D721Med (cell line): Measurements from ENCODE around the gene TGM3.

Experiments
- DNase-seq: peaks from one replicate; pipeline ENCODE4 v3.0.0; 2011; ENCODE audit warnings: low spot score; ENCODE audit not compliant: insufficient read length
- FAIRE-seq: peaks from 2 replicates; lab custom pipeline; 2011; peaks lifted over from hg19 to GRCh38; lab: Jason Lieb, UNC
- TF ChIP-seq, protein P1 (sequence below): IDR thresholded peaks from 2 replicates; pipeline ENCODE4 v1.5.1; 2012; ENCODE audit warnings: mild to moderate bottlenecking, control low read depth; ENCODE audit not compliant: insufficient read depth; ENCODE audit errors: missing control alignments

Gene TGM3

DNA sequence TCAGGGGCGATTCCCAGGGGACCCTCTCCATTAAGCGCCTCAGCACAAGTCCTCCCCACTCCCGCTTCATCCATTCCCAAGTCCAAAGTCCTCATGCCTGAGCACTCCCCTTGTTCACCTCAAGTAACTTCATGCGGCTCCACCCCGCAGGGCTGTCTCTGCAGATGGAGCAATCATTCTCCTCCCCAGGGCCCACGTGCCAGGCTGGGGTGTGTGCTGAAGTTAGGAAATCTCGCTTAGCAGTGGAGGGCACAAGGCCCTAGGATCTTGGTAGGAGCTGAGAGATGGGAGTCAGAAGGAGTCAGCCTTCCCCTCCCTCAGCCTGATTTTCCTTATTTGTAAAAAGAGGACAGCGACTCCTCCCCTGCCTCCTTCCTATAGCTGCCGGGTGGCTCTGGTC, 3.5 kb downstream of the TGM3 start:
- TF ChIP-seq, protein P1, sequence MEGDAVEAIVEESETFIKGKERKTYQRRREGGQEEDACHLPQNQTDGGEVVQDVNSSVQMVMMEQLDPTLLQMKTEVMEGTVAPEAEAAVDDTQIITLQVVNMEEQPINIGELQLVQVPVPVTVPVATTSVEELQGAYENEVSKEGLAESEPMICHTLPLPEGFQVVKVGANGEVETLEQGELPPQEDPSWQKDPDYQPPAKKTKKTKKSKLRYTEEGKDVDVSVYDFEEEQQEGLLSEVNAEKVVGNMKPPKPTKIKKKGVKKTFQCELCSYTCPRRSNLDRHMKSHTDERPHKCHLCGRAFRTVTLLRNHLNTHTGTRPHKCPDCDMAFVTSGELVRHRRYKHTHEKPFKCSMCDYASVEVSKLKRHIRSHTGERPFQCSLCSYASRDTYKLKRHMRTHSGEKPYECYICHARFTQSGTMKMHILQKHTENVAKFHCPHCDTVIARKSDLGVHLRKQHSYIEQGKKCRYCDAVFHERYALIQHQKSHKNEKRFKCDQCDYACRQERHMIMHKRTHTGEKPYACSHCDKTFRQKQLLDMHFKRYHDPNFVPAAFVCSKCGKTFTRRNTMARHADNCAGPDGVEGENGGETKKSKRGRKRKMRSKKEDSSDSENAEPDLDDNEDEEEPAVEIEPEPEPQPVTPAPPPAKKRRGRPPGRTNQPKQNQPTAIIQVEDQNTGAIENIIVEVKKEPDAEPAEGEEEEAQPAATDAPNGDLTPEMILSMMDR, result no peak
- no peak for DNase-seq
- FAIRE-seq, result no peak

DNA sequence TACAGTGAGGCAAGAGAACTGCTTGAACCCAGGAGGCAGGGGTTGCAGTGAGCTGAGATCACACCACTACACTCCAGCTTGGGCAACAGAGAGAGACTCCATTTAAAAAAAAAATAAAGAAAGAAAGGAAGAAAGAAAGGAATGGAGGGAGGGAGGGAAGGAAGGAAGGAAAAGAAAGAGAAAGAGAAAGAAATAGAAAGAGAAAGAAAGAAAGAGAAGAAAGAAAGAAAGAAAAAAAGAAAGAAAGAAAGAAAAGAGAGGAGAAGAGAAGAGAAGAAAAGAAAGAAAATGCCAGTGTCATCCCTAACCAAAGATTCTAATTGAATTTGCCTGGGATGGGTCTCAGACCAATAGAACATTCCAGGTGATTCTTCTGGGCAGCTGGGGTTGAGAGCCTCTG, 4.2 kb downstream of the TGM3 start:
- TF ChIP-seq, protein P1, result no peak
- FAIRE-seq (no peak), DNase-seq (no peak)

DNA sequence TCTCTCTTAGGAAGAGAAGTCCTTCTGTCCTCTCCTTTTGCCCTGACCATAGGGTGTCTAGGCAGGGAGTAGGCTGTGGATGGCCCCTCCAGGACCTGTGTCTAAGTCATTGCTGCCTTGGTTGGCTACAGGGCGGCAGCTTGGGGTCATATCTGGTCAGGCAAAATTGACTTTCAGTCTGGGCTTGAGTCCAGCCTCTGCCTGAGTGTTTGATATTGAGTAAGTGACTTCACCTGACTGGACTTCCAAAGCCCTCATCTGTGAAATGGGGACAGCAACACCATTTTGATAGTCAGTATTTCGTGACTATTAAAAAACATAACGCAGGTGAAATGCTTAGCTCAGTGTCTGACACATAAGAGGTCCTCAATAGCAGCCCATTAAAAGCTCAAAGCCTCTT, 4.6 kb downstream of the TGM3 start:
- TF ChIP-seq, protein P1, result no peak
- FAIRE-seq (no peak), DNase-seq (no peak)

DNA sequence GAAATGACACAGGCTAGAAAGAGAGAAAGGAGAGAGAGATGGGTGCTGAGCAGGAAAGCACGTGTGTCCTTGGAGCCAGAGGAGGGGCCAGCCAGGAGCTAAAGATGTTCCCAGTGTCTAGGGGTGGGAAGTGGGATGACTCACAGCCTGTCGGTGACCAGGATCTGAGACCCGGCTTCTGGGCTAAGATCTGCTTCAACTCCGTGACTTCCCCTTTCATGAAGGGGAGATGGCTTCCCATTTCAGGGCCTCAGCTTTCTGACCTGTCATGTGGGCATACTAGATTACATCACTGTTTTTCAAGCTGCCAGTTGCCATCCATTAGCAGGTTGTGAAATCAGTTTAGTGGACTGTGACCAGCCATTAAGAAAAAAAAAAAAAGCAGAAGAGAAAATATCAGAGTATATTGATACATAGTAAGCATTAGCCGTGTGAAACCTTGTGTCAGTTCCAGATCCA, 5.4 kb downstream of the TGM3 start:
- no peak for DNase-seq
- TF ChIP-seq, protein P1, result no peak
- no peak for FAIRE-seq

DNA sequence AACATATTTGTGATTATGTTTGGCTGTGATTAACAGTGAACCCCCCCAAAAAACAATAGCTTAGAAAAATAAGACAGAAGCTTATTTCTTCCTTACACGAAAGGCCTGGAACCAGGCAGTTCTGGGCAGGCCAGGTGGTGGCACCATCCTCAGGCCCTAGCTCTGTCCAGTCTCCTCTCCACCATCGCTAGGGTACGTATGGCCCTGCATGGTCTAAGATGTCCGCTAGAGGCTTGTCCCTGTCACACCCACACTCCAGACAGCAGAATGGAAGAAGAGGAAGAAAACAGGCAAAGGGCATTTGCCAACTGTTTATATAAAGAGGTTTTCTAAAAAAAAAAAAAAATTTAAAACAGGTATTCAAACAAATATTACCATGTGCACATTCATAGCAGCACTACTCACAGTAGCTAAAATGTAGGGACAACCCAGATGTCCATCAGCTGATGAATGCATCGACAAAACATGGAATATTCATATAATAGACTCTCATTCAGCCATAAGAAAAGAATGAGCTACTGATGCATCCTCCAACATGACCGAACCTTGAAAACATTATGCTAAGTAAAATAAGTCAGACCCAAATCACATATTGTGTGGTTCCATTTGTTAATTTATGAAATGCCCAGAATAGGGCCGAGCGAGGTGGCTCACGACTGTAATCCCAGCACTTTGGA, 6.7 kb downstream of the TGM3 start:
- DNase-seq (no peak), FAIRE-seq (no peak)
- TF ChIP-seq, protein P1, result no peak

DNA sequence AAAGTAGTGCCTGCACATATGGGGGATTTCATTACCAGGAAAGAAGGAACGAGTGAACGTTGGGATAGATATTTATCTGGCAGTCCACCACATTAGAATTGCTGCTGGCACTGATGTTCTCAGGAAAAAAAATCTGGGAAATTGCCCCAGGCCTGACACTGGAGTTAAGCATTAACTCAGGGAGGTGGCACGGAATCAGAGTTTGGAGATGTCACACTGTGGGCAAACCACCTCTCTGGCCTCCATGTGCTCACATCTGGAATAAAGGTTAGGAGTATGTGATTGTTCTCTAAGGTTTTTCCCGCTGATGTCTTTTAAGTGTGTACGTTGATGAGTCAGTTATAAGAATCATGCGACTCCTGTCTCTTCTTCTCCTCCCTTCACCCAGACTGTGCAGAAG, 7.9 kb downstream of the TGM3 start:
- TF ChIP-seq, protein P1, result no peak
- FAIRE-seq (no peak), DNase-seq (no peak)

DNA sequence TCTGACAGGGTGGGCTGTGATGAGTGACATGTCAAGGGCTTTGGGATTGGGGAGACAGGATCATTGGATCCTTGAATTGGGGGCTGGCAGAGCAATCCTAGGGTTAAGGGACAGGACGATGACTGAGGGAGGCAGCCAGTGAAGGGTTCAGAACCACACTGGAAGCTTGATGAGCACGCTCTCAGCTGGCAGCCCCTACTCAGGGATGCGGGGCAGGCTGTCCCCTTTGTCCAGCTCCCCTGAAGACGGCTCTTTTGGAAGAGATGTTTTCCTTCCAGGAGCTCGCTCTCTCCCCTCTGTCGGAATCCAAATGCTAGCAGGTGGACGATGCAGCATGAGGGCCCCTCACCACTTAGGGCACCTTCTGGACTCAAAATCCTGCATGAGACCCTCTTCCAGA, 8.4 kb downstream of the TGM3 start:
- FAIRE-seq (no peak), DNase-seq (no peak)
- TF ChIP-seq, protein P1, result no peak
